ENCODE results near the gene CCDC88C.

Gene CCDC88C

DNA sequence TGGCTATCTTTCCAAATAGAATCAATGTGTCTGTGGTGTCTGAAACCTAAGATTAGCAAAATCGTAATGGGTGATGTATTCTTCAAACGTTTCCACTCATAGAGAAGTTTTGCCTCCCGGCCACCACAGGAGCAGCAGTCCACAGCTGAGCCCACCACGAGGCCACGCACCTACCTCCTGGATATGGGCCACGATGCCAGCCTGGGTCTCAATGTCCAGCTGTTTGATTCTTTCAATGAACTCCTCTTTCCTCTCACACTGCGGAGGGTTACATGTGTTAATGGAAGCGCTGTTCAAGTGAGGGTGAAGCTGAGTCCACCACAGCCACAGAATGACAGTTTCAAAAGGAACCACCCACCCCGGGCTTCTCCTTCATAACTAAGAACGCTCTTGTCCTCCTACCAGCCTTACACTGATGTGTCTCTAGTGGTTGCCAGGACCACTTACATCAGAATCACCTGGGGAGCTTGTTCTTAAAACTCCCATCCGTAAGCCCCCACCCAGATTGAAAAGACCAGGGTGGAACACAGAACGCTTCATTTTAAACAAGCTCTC is 75.3 kb downstream of the CCDC88C start:
- DNase-seq, result no peak

DNA sequence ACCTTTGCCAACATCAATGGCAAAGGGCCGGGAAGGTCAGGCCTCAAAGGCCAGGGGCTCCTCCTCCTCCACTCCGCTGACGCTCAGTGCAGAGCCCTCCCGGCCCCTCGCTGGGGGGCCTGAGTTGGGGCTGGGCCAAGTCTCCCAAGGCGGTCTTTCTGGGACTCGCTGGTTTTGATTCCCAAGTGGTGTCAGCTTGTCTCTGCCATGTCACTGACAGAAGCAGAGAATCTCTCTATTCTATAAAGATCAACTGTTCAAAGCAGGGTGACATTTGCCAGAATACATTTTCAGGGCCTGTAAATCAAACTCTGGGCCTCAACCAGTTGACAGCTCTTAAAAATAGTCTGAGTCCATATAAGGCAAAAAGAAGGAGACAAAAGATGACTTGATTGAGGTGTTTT is 75.9 kb downstream of the CCDC88C start:
- DNase-seq, result no peak

DNA sequence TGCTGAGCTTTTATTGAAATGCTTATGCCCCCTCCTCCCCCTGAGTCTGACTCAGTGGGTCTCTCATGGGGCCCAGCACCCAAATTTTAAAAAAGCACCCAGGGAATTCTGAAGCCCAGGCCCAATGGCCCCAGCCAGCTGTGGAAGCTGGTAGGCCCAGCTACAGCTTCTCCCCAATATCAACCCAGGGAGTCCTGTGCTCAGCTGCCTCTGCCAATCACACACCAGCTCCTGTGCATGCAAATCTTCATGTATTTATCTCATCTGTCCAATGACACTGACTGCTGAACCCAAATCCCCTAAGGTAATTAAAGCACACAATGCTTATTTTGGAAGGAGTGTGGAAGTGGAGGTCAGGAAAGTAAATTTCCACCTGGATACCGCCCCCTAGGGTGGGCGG is 76.3 kb downstream of the CCDC88C start:
- DNase-seq, result no peak

GRCh38 chr14:91339671-91340369 is 77.8 kb downstream of the CCDC88C start:
- DNase-seq, result no peak

GRCh38 chr14:91339076-91339475 is 78.5 kb downstream of the CCDC88C start:
- DNase-seq, result no peak

GRCh38 chr14:91338379-91338778 is 79.2 kb downstream of the CCDC88C start:
- no peak for DNase-seq

DNA sequence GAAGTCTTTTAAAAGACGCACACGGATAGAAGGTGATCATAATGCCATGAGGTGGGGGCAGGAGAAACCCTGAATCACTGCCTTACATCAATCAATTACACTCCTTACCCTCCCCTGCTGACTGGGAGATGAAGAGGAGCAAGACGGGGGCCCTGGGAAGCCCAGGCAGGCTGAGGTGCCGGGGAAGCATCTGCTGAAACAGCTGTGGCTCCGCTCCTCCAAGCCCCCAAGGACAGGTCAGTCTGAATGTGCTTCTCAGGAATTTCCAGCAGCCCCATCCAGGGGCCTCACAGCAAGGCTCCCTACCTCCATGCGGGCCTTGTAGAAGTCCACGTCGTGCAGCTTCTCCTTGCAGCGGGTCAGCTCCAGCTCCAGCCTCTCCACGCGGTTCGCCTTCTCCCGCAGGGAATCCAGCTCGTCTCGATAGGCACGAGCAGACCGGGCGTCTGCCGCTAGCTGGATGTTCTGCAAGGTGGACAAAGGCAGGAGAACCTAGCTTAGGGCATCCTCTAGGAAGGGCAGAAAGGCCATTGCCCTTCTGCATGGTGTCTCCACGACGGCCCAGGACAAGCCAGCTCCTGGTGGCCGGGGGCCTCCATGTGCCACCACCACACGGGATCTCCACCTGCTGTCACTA is 79.8 kb downstream of the CCDC88C start:
- no peak for DNase-seq

GRCh38 chr14:91336093-91336450 is 81.5 kb downstream of the CCDC88C start:
- no peak for DNase-seq

DNA sequence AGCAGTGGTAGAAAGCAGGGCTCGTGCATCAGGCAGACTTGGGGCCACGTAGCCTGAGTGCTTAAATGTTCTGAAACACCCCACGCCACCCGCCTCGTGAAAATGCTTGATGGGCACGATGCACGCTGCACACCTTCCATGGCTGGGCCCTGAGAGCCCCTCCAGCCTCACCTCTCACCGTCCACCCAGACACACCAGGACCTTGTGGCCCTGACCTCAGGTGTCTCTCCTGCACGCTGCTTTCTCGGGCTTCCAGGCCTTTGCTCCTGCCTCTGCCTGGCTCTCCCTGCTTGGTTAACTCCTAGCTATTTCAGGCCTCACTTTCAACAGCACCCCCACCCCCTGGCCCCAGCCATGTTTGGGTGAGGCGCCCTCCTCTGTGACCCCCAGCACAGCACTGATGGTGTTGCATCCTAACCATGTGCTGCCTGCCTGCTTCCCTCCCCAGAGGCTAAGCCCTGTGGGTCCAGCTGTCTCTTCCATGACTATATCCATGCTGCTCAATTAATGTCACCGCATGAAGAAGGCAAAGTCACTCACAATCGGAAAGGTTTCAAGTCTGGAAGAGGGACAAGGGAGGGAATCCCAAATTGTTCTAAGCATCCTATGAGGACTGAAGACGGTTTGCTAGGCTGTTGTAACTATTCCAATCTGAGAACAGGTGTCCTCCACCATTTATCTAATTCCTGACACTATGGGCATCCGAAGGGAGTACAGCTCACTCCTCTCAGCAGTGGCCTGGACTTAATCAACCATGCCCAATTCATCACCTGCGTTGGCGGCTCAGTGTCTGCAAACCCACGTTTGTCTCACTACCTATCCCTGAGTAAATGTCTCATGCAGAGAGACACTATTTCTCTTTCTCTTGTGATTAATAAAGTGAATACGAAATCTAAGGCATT is 82.2 kb downstream of the CCDC88C start:
- no peak for DNase-seq

DNA sequence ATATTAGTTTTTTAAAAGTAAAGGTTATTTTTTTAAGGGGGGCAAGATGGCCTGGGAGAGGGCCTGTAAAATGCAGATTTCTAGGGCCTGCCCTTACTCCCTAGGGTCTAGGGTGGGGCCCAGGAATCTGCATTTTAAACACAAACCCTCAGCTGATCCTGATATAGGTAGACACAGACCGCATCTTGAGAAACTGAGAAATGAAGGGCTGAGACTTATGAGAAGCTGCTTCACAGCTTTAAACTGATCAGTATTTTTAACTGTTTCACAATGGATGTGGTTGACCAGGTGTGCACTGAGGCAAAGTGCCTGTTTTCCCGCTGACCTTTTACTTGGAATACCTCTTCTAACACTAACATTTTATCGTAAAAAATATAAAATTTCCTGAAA is 84.0 kb downstream of the CCDC88C start:
- no peak for DNase-seq

- no peak for DNase-seq
Measured at GRCh38 chr14:91332986-91333649, 84.5 kb downstream of the CCDC88C start.

GRCh38 chr14:91332171-91332985 is 85.2 kb downstream of the CCDC88C start:
- no peak for DNase-seq

GRCh38 chr14:91331721-91332120 is 85.9 kb downstream of the CCDC88C start:
- DNase-seq, result no peak

DNA sequence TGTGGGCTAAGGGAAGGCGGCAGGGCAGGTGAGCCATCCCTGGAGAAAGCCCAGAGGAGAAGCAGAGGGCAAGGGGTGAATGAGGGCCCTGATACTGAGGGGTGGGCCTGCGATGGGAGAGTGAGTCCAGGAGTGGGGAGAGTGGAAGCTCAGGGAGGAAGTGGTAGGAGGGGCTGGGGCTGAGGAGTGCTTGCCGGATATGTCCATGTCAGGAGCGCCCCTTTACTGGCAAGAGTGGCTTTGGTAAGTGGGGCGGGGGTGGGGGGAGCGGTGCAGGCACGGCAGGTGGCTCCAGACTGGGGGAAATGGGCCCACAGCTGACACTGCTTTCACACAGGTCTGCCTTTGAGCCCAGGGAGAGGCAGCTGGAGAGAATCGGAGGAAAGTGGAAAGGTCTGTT is 86.8 kb downstream of the CCDC88C start:
- DNase-seq, result no peak

DNA sequence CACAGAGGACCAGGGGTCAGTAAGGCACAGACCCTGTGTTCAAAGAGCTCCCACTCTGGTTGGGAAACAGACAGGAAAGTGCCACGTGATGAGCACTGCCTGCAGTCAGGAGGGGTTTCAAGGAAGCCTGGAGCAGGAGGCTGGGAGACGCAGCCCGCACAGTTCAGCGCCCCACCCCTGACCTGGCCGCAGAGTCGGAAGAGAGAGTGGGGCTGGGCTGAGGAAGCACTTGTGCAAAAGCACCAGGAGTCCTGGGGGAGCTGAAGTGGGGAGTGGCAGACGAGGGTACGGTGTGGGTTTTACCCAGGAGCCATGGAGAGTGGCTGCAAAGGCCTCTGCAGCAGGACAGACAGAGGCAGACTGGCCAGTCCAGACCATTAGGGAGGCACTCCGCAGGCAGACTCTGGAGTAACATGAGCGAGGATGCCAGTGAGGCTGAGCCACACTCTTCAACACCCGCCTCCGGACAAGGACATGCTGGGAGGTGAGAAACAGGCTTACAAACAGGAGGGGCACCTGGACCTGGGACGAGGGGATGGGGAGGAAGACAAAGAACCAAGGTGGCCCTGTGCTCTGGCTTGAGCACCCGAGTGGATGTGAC is 87.4 kb downstream of the CCDC88C start:
- DNase-seq, result no peak

DNA sequence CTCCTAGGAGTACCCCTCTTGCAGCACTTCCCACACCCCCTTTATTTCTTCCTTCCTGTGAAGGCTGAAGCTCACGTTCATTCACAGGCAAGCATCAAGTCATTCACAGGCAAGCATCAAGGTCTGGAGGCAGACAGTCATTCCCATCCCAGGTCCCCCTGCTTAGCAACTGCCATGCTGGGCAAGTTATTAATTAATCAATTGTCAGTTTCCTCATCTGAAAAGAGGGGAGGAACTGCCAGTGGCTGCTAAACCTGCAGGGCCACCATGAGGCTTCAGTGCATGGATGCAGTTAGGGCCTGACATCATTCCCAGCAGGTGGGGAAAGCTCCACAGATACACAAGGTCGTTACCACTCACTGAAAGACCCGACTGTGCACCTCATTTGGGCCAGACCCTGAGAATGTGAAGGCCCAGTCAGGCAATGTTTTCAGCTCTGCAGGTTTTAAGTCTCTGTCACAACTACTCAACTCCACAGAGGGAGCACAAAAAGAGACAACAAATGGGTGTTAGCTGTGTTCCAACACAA is 88.1 kb downstream of the CCDC88C start:
- no peak for DNase-seq

DNA sequence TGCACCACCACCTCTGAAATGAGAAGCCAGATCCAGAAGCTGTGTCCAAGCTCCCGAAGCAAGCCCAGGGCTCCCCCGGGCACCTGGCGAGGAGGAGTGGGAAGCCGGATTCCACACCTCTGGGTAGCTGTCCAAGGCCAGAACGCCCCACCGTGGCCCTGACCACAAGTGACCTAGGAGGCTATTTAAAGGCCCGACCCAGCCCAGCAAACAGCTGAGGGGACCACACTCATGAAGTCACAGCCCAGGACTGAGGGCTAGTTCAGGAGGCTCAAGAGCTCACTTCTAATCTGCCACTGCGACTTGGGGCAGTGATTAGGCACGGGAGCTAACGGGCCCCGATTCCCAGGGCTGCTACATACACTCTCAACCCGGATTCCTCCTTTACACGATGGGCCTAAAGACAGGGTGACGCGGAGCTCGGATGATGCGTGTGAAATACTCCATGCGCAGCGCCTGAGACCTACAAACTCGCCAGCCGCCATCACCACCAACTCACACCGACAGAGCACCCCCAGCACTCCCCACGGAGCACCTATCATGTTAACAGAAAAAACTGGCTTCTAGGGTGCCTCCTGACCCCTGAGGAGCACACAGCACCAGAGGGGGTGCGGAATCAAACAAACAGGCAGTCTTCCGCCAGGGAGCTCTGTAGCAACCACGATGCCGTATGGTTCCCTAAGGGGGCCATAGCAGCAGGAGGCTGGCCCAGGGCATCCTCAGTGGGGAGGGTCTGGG is 89.1 kb downstream of the CCDC88C start:
- no peak for DNase-seq

GRCh38 chr14:91327661-91328312 is 89.8 kb downstream of the CCDC88C start:
- no peak for DNase-seq

GRCh38 chr14:91327250-91327595 is 90.4 kb downstream of the CCDC88C start:
- no peak for DNase-seq

All from activated CD4-positive, alpha-beta T cell treated with anti-CD3 and anti-CD28 coated beads for 48 hours (primary cell).